T-helper 17 cell (primary cell): Measurements from ENCODE around the gene CYP26B1. TPM values are rescaled to one million over a fixed set of nuclear protein-coding genes. Genes with fewer than 3 reads are reported as not detected.

Source experiments
- ATAC-seq: fragments of 150-1000 bp; cut with Tn5 transposase; 2 replicates; pipeline ENCODE4 v1.10.0; 2021; ENCODE audit warnings: mild to moderate bottlenecking, moderate library complexity
- DNase-seq, 3 donors: peaks; one replicate each; pipeline versions ENCODE4 v3.0.0 to v3.0.0-alpha.2; 2020 to 2021
- H3K9me3 ChIP-seq: one replicate; pipeline ENCODE4 v1.7.0; 2013; ENCODE audit warnings: low read length, mild to moderate bottlenecking; ENCODE audit not compliant: control insufficient read depth, poor library complexity, severe bottlenecking
- H3K27ac Mint-ChIP-seq: one replicate; pipeline ENCODE4 v1.8.0; 2022; ENCODE audit warnings: mild to moderate bottlenecking, moderate library complexity, mixed read lengths
- H3K27me3 Mint-ChIP-seq: one replicate; pipeline ENCODE4 v1.8.0; 2022; ENCODE audit warnings: mixed read lengths
- H3K36me3 Mint-ChIP-seq: one replicate; pipeline ENCODE4 v1.8.0; 2022; ENCODE audit warnings: low read depth, mixed read lengths
- H3K4me1 Mint-ChIP-seq: one replicate; pipeline ENCODE4 v1.8.0; 2022; ENCODE audit warnings: mild to moderate bottlenecking, mixed read lengths
- H3K4me3 Mint-ChIP-seq: one replicate; pipeline ENCODE4 v1.8.0; 2022; ENCODE audit warnings: mild to moderate bottlenecking, moderate library complexity, mixed read lengths
- total RNA-seq, 4 donors: library from RNA in 2 of 4; stranded (reverse) in 2 of 4; gene quantifications; one replicate each; pipeline ENCODE4 v1.2.3 and lab custom pipeline; 2022 to 2026

The CYP26B1 gene
- total RNA-seq, 2 donors from 2014 or later, result not detected

DNA sequence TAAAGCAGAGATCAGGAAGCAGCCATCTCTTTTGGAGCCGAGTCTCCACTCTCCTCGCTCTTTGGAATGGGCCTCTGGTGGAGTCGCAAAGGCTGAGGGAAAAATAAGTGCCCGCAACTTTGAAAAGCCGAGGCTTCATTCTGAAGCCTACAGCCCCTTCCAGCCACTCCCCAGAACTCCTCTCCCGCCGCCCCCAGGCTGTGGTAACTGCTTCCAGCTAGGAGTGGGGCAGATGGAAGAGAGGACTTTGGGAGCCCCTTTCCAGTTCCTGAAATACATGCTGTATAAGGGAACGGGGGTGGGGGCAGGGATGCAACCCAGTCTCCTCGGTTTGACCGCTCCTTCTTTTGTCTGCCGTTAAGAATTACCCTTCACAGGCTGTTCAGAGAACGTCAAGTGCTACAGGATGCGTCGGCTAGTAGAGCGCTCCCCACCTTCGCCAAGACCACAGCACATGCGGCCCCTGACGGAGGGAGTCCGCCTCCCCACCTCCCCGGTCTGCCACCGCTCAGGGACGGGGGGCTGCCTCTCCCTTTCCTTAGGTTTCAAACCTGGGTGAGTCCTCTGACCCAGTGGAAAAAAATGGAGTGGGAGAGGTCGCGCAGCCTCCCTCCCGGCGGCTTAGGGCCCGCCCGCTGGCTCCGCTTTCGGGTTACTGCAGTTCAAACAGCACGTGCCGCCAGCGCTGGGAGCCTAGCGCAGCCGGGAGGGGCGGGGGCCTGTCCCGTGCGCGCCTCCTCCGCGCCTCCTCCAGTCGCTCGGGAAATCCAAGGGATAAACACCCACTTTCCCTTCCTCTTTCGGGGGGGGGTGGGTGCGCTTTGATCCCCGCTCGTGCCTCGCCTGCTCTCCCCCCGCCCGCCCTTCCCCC lies 4.9 kb downstream of the CYP26B1 start:
- ATAC-seq (no peak), DNase-seq (no peak)
- Mint-ChIP-seq H3K4me3 (no peak overlapping the region), H3K27ac (no peak overlapping the region), H3K27me3 (peaks cover 52% of the 10 kb centered on the region), H3K4me1 (peaks cover 15% of the 10 kb centered on the region), H3K36me3 (peaks cover 3% of the 10 kb centered on the region)
- no peaks in the 10 kb centered on the region for H3K9me3 ChIP-seq

DNA sequence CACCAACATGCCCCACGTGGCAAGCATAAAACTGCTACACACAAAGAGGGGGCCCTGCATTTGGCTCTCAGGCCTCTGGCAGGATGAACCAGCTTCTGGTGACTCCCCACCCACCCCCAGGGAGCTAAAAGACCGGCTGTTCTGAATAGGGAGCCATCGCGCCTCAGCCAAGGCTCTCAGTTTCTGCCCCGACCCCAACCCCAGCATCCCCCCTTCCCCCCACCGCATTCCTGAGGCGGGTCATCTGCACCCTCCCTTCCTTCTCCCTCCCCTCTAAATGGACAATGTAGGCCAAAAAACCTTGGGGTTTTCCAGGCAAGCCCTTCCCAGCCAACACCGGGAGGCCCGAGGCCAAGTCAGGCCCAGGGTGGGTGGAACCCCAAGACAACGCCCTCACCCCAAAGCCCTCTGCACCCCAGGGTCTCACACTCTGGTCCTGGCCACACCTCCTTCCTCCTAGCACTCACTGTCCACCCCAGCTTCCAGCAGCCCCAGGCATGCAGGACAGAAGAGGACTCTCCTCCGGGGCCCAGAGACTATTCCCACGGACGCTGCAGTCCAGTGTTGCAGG lies 5.7 kb downstream of the CYP26B1 start:
- H3K36me3 Mint-ChIP-seq, result peaks cover 3% of the 10 kb centered on the region
- no peak overlapping the region for H3K27ac Mint-ChIP-seq
- DNase-seq (no peak), ATAC-seq (no peak)
- peaks cover 53% of the 10 kb centered on the region for H3K27me3 Mint-ChIP-seq
- no peaks in the 10 kb centered on the region for H3K9me3 ChIP-seq
- H3K4me1 Mint-ChIP-seq, result peaks cover 18% of the 10 kb centered on the region
- no peak overlapping the region for H3K4me3 Mint-ChIP-seq

DNA sequence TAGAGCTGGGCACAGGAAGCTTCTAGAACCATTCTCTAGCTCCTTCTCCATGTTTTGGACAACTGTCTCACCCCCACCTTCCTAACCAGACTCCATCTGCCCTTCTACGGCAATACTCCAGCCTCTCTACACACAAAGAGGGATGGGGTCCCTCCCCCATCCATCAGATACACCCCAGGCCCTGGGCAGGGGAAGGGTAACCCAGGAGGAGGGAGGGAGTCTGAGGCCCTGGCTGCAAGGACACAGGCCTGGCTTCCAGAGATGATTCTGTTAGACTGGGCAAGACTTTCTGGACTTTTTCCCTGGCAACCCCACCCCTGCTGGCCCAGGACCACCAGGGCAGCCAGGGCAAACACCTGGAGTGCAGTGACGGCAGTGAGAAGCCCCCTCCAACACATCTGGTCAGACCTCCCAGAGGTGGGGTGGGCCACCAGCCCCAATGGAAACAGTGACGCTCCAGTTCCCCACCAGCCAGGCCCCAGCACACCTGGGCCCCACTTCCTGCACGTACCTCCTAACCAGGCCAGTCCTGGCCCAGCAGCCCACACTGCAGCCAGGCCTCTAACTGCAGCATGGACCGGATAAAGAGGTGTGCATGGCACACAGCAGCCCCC lies 6.5 kb downstream of the CYP26B1 start:
- H3K4me3 Mint-ChIP-seq, result no peak overlapping the region
- peaks cover 14% of the 10 kb centered on the region for H3K4me1 Mint-ChIP-seq
- no peaks in the 10 kb centered on the region for H3K36me3 Mint-ChIP-seq
- H3K27me3 Mint-ChIP-seq, result peaks cover 45% of the 10 kb centered on the region
- DNase-seq (no peak), ATAC-seq (no peak)
- no peaks in the 10 kb centered on the region for H3K9me3 ChIP-seq
- no peak overlapping the region for H3K27ac Mint-ChIP-seq

DNA sequence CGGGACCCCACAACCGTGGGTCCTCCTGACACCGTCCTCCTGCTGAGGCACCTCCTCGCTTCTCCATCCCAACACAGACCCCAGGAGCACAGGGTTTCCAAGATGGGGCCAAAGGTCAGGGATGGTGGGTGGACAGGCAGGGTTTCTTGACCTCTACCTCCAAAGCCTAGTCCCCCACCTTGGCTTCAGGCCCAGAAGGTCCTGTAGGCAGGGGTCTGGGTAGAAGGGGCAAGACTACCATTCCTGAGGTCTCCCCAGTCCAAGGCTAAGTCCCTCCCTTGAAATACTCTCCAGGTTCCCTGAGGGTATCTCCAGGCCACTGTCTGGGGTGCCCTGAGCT lies 7.1 kb downstream of the CYP26B1 start:
- Mint-ChIP-seq H3K36me3 (no peaks in the 10 kb centered on the region), H3K27me3 (peaks cover 40% of the 10 kb centered on the region), H3K4me1 (peaks cover 12% of the 10 kb centered on the region), H3K27ac (no peak overlapping the region), H3K4me3 (no peak overlapping the region)
- ATAC-seq (no peak), DNase-seq (no peak)
- H3K9me3 ChIP-seq, result no peaks in the 10 kb centered on the region

DNA sequence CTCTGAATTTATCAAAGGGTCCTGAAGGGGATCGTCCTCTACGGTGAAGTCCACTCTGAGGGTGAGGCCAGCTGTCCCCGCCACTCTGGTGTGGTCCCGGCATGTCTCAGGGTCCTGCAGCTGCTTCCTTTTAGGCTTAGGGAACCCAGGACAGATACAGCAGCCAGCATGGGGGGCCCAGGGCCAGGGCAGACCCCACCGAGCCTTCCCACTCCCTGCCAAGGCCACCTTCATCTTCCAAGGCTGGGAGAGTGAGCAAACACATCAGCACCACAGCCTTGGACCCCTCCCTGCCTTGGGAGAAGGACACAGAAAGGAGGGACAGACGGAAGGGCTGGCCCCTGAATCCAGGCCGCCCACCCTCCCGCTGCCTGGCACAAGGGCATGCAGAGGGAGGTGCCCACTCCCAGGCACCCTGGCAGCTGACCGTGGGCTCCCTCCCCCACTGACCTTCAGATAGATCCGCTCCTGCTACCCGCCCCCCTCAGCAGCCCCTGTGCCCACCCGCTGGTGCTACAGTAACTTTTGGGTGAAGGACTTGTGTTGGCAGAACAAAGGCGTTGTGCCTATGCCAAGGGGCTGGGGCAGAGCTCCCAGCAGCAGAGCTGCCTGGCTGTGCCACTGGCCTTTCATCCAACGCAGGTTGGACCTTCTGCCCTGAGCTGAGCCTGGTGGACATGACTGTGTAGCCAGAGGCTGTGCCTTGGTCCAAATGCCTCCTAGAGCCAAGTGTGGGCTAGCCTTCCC lies 7.6 kb downstream of the CYP26B1 start:
- peaks cover 39% of the 10 kb centered on the region for H3K27me3 Mint-ChIP-seq
- no peak overlapping the region for H3K27ac Mint-ChIP-seq
- H3K4me1 Mint-ChIP-seq, result peaks cover 9% of the 10 kb centered on the region
- no peaks in the 10 kb centered on the region for H3K9me3 ChIP-seq
- no peaks in the 10 kb centered on the region for H3K36me3 Mint-ChIP-seq
- peak in 1 of 3 donors; percentile 4 for DNase-seq
- no peak overlapping the region for H3K4me3 Mint-ChIP-seq
- ATAC-seq, result no peak

DNA sequence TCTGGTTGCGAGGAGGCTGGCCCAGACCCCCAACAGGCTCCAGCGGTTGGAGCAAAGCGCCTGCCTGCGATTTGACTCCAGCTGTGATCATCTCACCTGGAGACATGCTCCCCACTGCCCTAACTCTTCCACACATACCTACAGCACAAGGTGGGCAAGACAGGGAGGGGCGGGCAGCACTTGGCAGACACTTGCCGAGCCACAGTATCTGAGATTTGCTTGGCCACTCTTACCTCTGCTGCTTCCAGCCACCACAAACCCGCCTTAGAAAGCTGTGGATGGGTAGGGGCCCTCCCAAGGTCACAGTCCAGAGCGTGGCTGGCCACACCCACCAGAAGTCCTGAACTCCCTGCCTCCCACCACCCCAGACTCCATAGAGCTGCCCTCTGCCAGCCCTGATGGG lies 8.2 kb downstream of the CYP26B1 start:
- no peaks in the 10 kb centered on the region for H3K36me3 Mint-ChIP-seq
- H3K4me1 Mint-ChIP-seq, result peaks cover 9% of the 10 kb centered on the region
- peaks cover 40% of the 10 kb centered on the region for H3K27me3 Mint-ChIP-seq
- DNase-seq, result peak in 1 of 3 donors; percentile 2
- H3K9me3 ChIP-seq, result no peaks in the 10 kb centered on the region
- H3K27ac Mint-ChIP-seq, result no peak overlapping the region
- H3K4me3 Mint-ChIP-seq, result no peak overlapping the region
- no peak for ATAC-seq

DNA sequence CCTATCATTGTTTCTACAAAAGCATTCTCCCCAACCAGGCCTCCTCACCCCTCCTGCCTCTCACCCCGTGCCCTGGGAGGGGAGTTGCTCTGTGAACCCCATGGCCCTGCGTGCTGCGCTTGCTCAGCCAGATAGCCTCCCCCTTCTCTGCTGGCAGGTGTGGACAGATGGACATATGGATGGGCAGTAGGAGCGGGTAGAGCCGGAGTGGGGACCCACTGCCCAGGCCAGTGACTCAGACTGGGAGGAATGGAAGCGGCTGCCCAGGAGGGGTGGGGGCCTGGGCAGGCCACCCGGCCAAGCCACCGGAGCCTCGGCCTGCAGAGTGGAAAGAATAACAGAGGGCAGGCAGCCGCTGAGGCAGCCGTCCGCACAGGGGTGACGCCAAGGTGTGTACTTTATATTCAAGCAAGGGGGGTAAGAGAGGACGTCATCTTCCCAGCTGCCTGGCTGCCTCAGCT lies 8.7 kb downstream of the CYP26B1 start:
- Mint-ChIP-seq H3K36me3 (no peaks in the 10 kb centered on the region), H3K27me3 (peaks cover 37% of the 10 kb centered on the region), H3K27ac (no peak overlapping the region), H3K4me3 (no peak overlapping the region), H3K4me1 (peaks cover 8% of the 10 kb centered on the region)
- DNase-seq, result peak in 1 of 3 donors; percentile 1
- no peak for ATAC-seq
- H3K9me3 ChIP-seq, result no peaks in the 10 kb centered on the region

DNA sequence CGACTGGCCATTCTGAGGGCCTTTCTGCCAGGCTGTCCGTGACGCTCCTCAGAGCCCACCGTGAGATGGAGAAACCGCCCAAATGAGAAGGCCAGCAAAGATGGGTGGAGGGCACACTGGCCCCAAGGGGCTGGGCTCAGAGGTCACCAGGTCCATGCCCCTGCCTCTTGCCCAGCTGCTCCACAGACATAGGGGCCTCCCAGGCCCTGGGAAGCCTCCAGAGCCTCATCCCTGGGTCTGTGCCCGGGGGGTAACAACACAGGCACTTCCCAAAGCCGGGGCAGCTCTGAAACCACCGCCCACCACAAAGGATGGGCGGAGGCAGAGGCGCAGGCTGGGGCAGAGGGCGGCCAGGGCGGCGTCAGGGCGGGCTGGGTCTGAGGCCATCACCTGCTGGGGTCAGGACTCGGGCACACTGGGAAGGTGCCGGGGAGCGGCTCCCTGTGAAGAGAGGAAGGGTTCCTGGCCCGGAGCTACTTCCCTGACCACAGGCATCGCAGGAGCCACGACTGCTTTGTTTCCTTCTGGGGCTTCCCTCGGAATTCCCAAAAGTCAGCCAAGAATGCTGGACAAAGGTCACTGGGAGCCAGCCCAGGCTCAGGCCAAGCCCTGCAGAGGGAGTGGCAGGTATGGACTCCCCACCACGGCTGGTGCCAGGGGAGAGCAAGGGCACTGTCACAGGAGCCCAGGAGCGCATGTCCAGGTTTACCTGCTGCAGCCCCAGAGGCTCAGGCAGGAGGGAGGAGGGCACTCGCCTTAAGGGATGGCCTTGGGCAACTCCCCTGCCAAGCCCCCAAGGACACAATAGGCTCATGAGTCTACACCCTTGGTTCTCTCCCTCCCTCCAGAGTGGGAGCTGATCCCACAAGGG lies 9.4 kb downstream of the CYP26B1 start:
- Mint-ChIP-seq H3K27ac (no peak overlapping the region), H3K4me3 (no peak overlapping the region), H3K36me3 (no peaks in the 10 kb centered on the region), H3K27me3 (peaks cover 31% of the 10 kb centered on the region), H3K4me1 (peaks cover 3% of the 10 kb centered on the region)
- H3K9me3 ChIP-seq, result no peaks in the 10 kb centered on the region
- ATAC-seq (no peak), DNase-seq (peak in 1 of 3 donors; percentile 3)

DNA sequence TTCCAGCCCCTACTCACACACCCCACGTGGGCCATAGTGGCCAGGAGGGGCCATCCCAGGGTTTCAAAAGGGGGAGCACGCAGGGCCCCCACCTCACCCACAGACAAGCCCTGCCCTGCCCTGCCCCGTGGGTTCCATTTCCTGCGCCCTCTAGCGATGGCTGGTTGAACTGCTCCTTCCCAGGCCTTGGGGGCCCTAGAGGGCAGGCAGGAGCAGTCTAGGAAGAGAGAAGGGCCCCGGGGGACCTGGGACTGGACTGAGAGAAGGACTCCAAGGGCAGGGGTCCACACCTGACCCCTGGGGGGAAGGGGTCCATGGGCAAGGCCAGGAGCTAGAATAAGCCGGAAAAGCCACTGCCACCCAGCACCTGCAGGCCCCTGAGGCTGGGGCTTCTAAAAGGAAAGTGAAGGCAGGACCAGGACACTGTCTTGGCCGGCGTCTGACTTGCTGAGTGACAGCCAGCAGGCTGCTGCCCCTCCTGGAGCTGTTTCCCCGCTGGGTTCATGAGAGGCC lies 10.1 kb downstream of the CYP26B1 start:
- H3K4me3 Mint-ChIP-seq, result no peak overlapping the region
- no peak overlapping the region for H3K27ac Mint-ChIP-seq
- H3K27me3 Mint-ChIP-seq, result peaks cover 35% of the 10 kb centered on the region
- DNase-seq (peak in 2 of 3 donors; percentile 21 to 56), ATAC-seq (peak; percentile 71)
- H3K9me3 ChIP-seq, result no peaks in the 10 kb centered on the region
- peaks cover 3% of the 10 kb centered on the region for H3K4me1 Mint-ChIP-seq
- H3K36me3 Mint-ChIP-seq, result no peaks in the 10 kb centered on the region

DNA sequence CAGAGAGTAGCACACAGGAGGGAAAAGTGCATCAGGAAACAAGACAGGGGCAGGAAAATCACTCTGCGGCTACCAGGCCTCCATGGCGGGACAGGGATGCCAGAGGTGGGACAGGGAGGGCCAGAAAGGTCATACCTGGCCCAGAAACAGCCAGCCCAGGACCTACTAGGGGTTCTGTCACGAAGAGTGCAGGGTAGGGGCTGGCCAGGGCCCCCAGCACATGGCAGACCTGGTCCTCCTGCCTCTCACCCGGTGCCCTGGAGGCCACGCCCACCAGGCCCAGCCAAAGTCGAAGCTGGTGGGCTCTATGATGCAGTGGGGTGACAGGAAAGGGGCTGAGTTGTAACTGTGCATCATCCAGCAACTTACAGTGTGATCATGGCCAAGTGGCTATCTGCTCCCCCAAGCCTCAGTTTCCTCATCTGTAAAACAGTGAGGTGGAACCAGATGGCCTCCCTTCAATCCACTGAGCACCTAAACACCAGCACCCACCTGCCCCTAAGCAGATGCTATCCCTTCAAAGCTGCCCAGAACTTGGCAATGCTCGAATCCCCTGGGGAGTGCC lies 10.6 kb downstream of the CYP26B1 start:
- H3K9me3 ChIP-seq, result no peaks in the 10 kb centered on the region
- Mint-ChIP-seq H3K27ac (no peak overlapping the region), H3K4me3 (no peak overlapping the region), H3K36me3 (no peaks in the 10 kb centered on the region), H3K27me3 (peaks cover 30% of the 10 kb centered on the region), H3K4me1 (peaks cover 3% of the 10 kb centered on the region)
- DNase-seq (no peak), ATAC-seq (no peak)

DNA sequence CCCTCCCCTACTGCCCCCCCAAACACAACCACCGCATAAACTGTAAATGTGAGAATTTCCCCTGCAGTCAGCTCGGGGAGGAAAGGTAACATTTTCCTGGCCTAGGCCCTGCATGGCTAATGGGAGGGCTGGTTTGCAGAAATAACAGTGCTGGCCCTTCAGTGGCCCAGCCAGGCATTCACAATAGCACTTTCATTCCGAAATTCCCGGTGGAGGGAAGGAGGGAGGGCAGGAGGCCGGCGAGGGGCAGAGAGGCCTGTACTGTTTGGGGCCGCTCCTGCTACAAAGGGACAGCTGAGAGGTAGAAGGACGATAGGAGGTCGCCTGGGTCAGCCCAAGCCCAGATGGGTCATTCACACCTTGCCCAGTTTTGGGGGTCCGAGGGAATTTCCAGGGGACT lies 11.3 kb downstream of the CYP26B1 start:
- Mint-ChIP-seq H3K27me3 (peaks cover 28% of the 10 kb centered on the region), H3K27ac (no peak overlapping the region), H3K36me3 (no peaks in the 10 kb centered on the region), H3K4me3 (no peak overlapping the region), H3K4me1 (peaks cover 3% of the 10 kb centered on the region)
- DNase-seq (no peak), ATAC-seq (no peak)
- no peaks in the 10 kb centered on the region for H3K9me3 ChIP-seq

DNA sequence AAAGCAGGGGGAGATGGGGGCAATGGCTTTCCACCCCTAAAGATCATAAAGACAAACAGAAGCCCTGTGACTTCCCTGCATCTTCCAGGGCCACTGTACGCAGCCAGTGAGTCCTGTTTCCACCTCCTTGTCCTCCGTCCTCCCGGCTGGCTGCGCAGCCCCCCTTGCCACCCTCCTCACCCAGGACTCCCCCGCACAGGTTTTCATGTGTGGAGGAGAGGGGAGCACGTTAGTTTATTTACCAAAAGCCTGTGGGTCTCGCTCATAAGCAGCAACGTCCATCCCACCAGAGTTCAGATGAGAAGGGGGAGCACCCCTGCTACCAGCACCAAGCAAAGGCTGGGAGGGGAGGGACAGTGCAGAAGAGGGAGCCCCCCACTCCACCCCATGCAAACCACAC lies 11.7 kb downstream of the CYP26B1 start:
- Mint-ChIP-seq H3K4me1 (peaks cover 3% of the 10 kb centered on the region), H3K4me3 (no peak overlapping the region), H3K36me3 (no peaks in the 10 kb centered on the region), H3K27me3 (peaks cover 28% of the 10 kb centered on the region), H3K27ac (no peak overlapping the region)
- DNase-seq (no peak), ATAC-seq (no peak)
- H3K9me3 ChIP-seq, result no peaks in the 10 kb centered on the region
